Measurements from ENCODE around the gene SLC2A4RG. TPM values are rescaled to one million over a fixed set of nuclear protein-coding genes. Genes with fewer than 3 reads are reported as not detected.

SLC2A4RG gene
- total RNA-seq, 3 donors from 2014 or later: 44.9 to 65.0 (median 50.6) TPM

DNA sequence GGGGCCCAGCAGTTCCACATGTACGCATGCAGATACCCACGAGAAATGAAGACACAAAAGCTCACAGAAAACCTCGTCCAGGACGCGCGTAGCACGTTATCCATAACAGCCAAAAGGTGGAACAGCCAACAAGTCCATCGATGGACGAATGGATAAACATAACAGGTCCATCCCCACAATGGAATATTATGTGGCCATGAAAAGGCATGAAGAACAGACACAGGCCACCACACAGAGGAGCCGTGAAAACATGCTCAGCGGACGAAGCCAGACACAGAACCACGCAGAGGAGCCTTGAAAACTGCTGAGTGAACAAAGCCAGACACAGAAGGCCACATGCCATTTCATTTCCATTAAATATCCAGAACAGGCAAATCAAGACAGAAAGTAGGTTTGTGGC, 38.0 kb downstream of the SLC2A4RG start:
- intact Hi-C loops (cut with DNase I, micrococcal nuclease): no loop called here
- no peak for ATAC-seq

DNA sequence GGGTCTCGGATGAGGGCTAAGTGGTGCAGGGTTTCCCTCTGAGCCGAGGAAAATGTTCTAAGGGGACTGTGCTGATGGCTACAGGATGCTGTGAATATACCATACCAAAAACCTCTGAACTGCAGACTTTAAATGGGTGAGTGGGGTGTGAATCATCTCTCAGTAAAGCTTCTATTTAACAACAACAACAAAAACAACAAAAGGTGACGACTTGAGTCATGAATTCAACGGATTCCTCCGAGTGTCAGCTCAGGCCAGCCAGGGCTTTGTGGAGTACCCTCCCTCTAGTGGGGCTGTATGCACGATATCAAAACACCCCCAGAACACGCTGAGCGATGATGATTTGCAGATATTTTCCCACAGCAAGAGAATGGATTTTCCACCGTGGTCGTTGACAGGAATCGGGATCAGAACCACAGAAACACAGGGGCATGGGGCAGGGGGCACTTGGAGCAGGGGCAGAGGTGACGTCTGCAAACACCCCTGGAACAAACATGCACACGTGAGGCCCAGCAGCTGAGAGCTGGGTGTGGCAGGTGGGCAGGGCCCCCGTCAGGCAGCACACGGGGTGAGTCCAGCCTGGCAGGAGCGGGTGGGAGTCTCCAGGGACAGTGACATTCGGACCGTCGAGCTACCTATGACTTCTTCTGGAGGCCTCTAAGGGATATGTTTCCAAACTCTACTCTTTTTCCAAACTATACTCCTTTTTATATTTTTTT, 38.6 kb downstream of the SLC2A4RG start:
- intact Hi-C loops (cut with DNase I, micrococcal nuclease): no loop called here
- H3K4me3 ChIP-seq: no peak overlapping the region
- TF ChIP-seq, protein P1, sequence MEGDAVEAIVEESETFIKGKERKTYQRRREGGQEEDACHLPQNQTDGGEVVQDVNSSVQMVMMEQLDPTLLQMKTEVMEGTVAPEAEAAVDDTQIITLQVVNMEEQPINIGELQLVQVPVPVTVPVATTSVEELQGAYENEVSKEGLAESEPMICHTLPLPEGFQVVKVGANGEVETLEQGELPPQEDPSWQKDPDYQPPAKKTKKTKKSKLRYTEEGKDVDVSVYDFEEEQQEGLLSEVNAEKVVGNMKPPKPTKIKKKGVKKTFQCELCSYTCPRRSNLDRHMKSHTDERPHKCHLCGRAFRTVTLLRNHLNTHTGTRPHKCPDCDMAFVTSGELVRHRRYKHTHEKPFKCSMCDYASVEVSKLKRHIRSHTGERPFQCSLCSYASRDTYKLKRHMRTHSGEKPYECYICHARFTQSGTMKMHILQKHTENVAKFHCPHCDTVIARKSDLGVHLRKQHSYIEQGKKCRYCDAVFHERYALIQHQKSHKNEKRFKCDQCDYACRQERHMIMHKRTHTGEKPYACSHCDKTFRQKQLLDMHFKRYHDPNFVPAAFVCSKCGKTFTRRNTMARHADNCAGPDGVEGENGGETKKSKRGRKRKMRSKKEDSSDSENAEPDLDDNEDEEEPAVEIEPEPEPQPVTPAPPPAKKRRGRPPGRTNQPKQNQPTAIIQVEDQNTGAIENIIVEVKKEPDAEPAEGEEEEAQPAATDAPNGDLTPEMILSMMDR (IDR thresholded peaks at IDR 0.05): no peak
- DNase-seq (peak in 1 of 3 donors; percentile 22), ATAC-seq (no peak)
- H3K9me3 ChIP-seq: no peaks in the 10 kb centered on the region
- H3K36me3 ChIP-seq (ENCODE audit: low read depth): no peaks in the 10 kb centered on the region
- no peaks in the 10 kb centered on the region for H3K4me1 ChIP-seq (ENCODE audit: low read depth)

More for the DNA sequence above, 38.0 kb downstream of the SLC2A4RG start:
- Histone ChIP-seq H3K9me3 (no peaks in the 10 kb centered on the region), H3K4me1 (ENCODE audit: low read depth) (no peaks in the 10 kb centered on the region), H3K4me3 (no peak overlapping the region), H3K36me3 (ENCODE audit: low read depth) (no peaks in the 10 kb centered on the region)
- DNase-seq: no peak
- TF ChIP-seq, protein P1 (IDR thresholded peaks at IDR 0.05): no peak

DNA sequence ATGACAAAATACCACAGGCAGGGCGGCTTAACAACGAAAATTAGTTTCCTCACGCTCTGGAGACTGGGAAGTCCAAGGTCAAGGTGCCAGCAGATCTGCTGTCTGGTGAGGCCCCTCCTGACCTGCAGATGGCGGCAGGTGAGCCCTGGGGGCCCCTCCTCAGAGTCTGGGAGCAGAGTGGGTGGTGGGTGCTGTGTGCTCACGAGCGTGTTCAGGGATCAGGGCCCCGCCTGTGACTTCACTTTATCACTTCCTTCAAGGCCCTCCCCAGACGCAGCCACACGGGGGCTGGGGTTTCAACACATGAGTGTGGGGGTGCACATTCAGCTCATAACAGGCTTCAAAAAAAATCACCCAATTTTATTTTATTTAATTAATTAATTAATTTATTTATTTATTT, 39.3 kb downstream of the SLC2A4RG start:
- TF ChIP-seq, protein P1 (IDR thresholded peaks at IDR 0.05): no peak
- intact Hi-C loops (cut with DNase I, micrococcal nuclease): no loop called here
- H3K4me1 ChIP-seq (ENCODE audit: low read depth): no peaks in the 10 kb centered on the region

DNA sequence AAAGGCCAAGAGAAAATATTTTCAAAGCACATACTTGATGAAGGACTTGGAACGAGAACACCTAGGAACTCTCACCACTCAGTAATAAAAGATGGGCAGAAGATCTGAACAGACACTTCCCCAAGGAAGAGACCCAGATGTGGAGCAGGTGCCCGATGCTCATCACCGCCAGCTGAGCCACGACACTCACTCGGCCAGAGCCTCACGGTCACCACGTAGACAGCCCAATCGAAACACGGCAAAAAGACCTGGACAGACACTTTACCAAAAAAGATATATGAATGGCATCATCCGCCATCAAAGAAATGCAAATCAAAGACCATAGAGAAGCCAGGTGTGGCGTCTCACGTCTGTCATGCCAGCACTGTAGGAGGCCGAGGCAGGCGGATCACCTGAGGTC, 41.6 kb downstream of the SLC2A4RG start:
- H3K9me3 ChIP-seq: no peaks in the 10 kb centered on the region
- intact Hi-C loops (cut with DNase I, micrococcal nuclease): no loop called here
- ATAC-seq (no peak), DNase-seq (peak in 1 of 3 donors; percentile 19)
- TF ChIP-seq, protein P1 (IDR thresholded peaks at IDR 0.05): no peak
- no peaks in the 10 kb centered on the region for H3K36me3 ChIP-seq (ENCODE audit: low read depth)
- H3K4me3 ChIP-seq: no peak overlapping the region
- H3K4me1 ChIP-seq (ENCODE audit: low read depth): no peaks in the 10 kb centered on the region

More for the DNA sequence above, 39.3 kb downstream of the SLC2A4RG start:
- Histone ChIP-seq H3K36me3 (ENCODE audit: low read depth) (no peaks in the 10 kb centered on the region), H3K4me3 (no peak overlapping the region), H3K9me3 (no peaks in the 10 kb centered on the region)
- ATAC-seq (no peak), DNase-seq (peak in 1 of 3 donors; percentile 20)

DNA sequence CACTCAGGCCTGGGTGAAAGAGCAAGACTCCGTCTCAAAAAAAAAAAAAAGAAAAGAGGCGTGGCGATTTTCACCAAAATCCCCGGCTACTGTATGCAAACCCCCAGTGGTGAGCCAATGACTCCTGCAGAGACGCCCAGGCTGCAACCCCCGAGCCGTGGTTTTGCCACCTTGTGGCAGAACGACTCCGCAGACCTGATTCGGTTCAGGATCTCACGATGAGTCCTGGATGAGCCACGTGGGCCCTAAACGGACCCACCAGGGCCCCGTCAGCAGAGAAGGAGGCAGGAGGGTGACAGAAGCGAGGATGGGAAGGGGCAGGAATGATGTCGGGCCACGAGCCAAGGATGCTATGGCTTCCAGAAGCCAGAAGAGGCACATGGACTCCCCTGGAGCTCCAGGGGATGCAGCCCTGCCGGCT, 42.5 kb downstream of the SLC2A4RG start:
- H3K4me3 ChIP-seq: no peak overlapping the region
- intact Hi-C loops (cut with DNase I, micrococcal nuclease): no loop called here
- TF ChIP-seq, protein P1 (IDR thresholded peaks at IDR 0.05): no peak
- no peaks in the 10 kb centered on the region for H3K4me1 ChIP-seq (ENCODE audit: low read depth)
- peak in 2 of 3 donors; percentile 50 to 54 for DNase-seq
- H3K36me3 ChIP-seq (ENCODE audit: low read depth): no peaks in the 10 kb centered on the region
- no peaks in the 10 kb centered on the region for H3K9me3 ChIP-seq
- ATAC-seq: peak; percentile 62
